Smooth muscle cell of the brain vasculature (primary cell): ENCODE measurements around the gene SLC9C1.

Experiments used
- DNase-seq: peaks from one replicate; pipeline ENCODE4 v3.0.0-alpha.2; 2012; ENCODE audit warnings: low read depth, low spot score

Gene SLC9C1

GRCh38 chr3:112307557-112307956, 13.5 kb upstream of the SLC9C1 start:
- DNase-seq = no peak

GRCh38 chr3:112306825-112307224, 12.8 kb upstream of the SLC9C1 start:
- DNase-seq = no peak

- DNase-seq = no peak
Observed at GRCh38 chr3:112304611-112305010, 10.6 kb upstream of the SLC9C1 start.

- DNase-seq = no peak
Observed at GRCh38 chr3:112303764-112304325, 9.8 kb upstream of the SLC9C1 start.

GRCh38 chr3:112302881-112303763, 9.1 kb upstream of the SLC9C1 start:
- no peak for DNase-seq

GRCh38 chr3:112302150-112302830, 8.3 kb upstream of the SLC9C1 start:
- no peak for DNase-seq

- DNase-seq = no peak
Observed at GRCh38 chr3:112298781-112299180, 4.8 kb upstream of the SLC9C1 start.

GRCh38 chr3:112297714-112298113, 3.7 kb upstream of the SLC9C1 start:
- no peak for DNase-seq

GRCh38 chr3:112289011-112289410, 5.0 kb downstream of the SLC9C1 start:
- no peak for DNase-seq

GRCh38 chr3:112280266-112280665, 13.8 kb downstream of the SLC9C1 start:
- no peak for DNase-seq

- no peak for DNase-seq
Observed at GRCh38 chr3:112273536-112273935, 20.5 kb downstream of the SLC9C1 start.

GRCh38 chr3:112261742-112262141, 32.3 kb downstream of the SLC9C1 start:
- DNase-seq = no peak

- no peak for DNase-seq
Observed at GRCh38 chr3:112260563-112260962, 33.5 kb downstream of the SLC9C1 start.

- no peak for DNase-seq
Observed at GRCh38 chr3:112253301-112253971, 40.6 kb downstream of the SLC9C1 start.

GRCh38 chr3:112247900-112248299, 46.1 kb downstream of the SLC9C1 start:
- DNase-seq = no peak

GRCh38 chr3:112247350-112247749, 46.7 kb downstream of the SLC9C1 start:
- DNase-seq = no peak

GRCh38 chr3:112233083-112233482, 60.9 kb downstream of the SLC9C1 start:
- DNase-seq = no peak

GRCh38 chr3:112231727-112232126, 62.3 kb downstream of the SLC9C1 start:
- no peak for DNase-seq

- no peak for DNase-seq
Observed at GRCh38 chr3:112230033-112230432, 64.0 kb downstream of the SLC9C1 start.

GRCh38 chr3:112228786-112229185, 65.2 kb downstream of the SLC9C1 start:
- no peak for DNase-seq

- no peak for DNase-seq
Observed at GRCh38 chr3:112200317-112200666, 93.7 kb downstream of the SLC9C1 start.

- no peak for DNase-seq
Observed at GRCh38 chr3:112199622-112200316, 94.2 kb downstream of the SLC9C1 start.
